ENCODE results near the gene OLIG1. TPM values are rescaled to one million over a fixed set of nuclear protein-coding genes. Genes with fewer than 3 reads are reported as not detected.

Gene OLIG1
- total RNA-seq, 2 donors from 2014 or later = 10.8 TPM; not detected in 1

DNA sequence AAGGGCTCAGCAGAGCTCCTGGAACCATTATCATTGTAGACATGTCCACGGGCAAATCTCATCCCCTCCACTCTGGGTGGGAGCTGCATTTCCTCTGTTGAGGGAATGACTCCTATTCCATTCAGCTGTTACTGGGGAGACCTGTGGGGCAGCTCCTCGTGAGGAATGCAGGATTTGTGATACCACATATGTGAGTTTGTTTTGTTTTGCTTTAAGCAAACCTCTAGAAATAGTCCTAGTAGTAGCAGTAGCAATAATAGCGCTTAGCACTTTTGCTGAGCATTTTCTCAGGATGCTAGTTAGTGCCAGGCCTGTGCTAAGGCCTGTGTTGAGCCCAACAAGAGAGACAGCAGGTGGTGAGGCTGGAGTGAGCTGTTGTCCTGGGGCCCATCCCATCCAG lies 10.8 kb downstream of the OLIG1 start:
- no peak overlapping the region for H3K27ac ChIP-seq
- no peaks in the 10 kb centered on the region for H3K36me3 ChIP-seq
- DNase-seq (ENCODE audit: low spot score) = no peak
- no peaks in the 10 kb centered on the region for H3K9me3 ChIP-seq
- intact Hi-C loops (cut with DNase I) = no loop called here
- H3K4me1 ChIP-seq (replicated peaks) = no peaks in the 10 kb centered on the region
- no peak overlapping the region for H3K4me3 ChIP-seq
- TF ChIP-seq, protein P1, sequence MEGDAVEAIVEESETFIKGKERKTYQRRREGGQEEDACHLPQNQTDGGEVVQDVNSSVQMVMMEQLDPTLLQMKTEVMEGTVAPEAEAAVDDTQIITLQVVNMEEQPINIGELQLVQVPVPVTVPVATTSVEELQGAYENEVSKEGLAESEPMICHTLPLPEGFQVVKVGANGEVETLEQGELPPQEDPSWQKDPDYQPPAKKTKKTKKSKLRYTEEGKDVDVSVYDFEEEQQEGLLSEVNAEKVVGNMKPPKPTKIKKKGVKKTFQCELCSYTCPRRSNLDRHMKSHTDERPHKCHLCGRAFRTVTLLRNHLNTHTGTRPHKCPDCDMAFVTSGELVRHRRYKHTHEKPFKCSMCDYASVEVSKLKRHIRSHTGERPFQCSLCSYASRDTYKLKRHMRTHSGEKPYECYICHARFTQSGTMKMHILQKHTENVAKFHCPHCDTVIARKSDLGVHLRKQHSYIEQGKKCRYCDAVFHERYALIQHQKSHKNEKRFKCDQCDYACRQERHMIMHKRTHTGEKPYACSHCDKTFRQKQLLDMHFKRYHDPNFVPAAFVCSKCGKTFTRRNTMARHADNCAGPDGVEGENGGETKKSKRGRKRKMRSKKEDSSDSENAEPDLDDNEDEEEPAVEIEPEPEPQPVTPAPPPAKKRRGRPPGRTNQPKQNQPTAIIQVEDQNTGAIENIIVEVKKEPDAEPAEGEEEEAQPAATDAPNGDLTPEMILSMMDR (IDR thresholded peaks at IDR 0.05) = no peak
- TF ChIP-seq POLR2AphosphoS5 (IDR thresholded peaks at IDR 0.05) = no peak
- no peak for TF ChIP-seq POLR2A (IDR thresholded peaks at IDR 0.05)
- no peaks in the 10 kb centered on the region for H3K27me3 ChIP-seq (replicated peaks; ENCODE audit: insufficient read depth)
- WGBS = 90% methylated on average over 3 of the region's 3 CpGs

DNA sequence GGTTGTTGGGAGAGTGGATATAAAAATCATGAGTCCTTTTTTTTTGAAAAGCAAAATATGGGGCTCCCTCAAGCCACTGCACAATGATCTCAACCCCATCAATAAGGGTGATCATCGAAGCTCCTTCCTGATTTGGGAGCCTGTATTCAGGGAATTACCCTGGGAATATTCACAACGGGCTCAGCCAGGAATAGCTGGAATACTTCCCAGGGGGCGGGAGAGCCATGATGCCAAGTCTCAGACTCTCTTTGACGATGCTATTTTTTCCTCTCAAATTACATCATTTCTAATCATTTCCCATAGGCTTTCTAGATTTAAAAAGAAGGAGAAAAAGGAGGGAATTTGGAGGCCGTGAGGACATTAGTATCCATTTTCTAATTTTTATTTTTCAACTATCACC lies 18.4 kb downstream of the OLIG1 start:
- intact Hi-C loops (cut with DNase I) = no loop called here

DNA sequence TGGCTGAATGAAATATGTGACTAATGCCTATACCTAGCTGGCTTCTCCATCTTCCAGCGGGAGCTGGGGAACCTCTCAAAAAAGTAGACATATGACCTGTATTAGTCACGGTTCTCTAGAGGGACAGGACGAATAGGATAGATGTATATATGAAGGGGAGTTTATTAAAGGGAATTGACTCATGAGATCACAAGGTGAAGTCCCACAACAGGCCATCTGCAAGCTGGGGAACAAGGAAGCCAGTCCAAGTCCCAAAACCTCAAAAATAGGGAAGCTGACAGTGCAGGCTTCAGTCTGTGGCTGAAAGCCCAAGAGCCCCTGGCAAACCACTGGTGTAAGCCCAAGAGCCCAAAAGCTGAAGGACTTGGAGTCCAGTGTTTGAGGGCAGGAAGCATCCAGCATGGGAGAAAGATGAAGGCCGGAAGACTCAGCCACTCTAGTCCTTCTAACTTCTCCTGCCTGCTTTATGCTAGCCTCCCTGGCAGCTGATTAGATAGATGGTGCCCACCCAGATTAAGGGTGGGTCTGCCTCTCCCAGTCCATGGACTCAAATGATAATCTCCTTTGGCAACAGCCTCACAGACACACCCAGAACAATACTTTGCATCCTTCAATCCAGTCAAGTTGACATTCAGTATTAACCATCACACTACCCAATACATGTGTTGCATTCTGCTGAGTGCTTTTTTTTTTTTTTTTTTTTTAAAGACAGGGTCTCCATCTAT lies 19.6 kb downstream of the OLIG1 start:
- no peak overlapping the region for H3K27ac ChIP-seq
- TF ChIP-seq, protein P1 (IDR thresholded peaks at IDR 0.05) = no peak
- TF ChIP-seq POLR2AphosphoS5 (IDR thresholded peaks at IDR 0.05) = no peak
- TF ChIP-seq POLR2A (IDR thresholded peaks at IDR 0.05) = no peak
- H3K4me3 ChIP-seq = no peak overlapping the region
- no peak for DNase-seq (ENCODE audit: low spot score)
- H3K4me1 ChIP-seq (replicated peaks) = no peaks in the 10 kb centered on the region
- no peaks in the 10 kb centered on the region for H3K27me3 ChIP-seq (replicated peaks; ENCODE audit: insufficient read depth)
- intact Hi-C loops (cut with DNase I) = no loop called here
- no peaks in the 10 kb centered on the region for H3K36me3 ChIP-seq
- H3K9me3 ChIP-seq = no peaks in the 10 kb centered on the region
- 88% methylated on average over 4 of the region's 4 CpGs for WGBS

More for the DNA sequence above, 18.4 kb downstream of the OLIG1 start:
- Histone ChIP-seq H3K27ac (no peak overlapping the region), H3K36me3 (no peaks in the 10 kb centered on the region), H3K4me3 (no peak overlapping the region), H3K9me3 (no peaks in the 10 kb centered on the region), H3K4me1 (replicated peaks) (no peaks in the 10 kb centered on the region), H3K27me3 (replicated peaks; ENCODE audit: insufficient read depth) (no peaks in the 10 kb centered on the region)
- TF ChIP-seq, protein P1 (IDR thresholded peaks at IDR 0.05) = no peak
- TF ChIP-seq POLR2A (IDR thresholded peaks at IDR 0.05) = no peak
- no peak for TF ChIP-seq POLR2AphosphoS5 (IDR thresholded peaks at IDR 0.05)
- no peak for DNase-seq (ENCODE audit: low spot score)
- WGBS = 32% methylated on average over 5 of the region's 5 CpGs

DNA sequence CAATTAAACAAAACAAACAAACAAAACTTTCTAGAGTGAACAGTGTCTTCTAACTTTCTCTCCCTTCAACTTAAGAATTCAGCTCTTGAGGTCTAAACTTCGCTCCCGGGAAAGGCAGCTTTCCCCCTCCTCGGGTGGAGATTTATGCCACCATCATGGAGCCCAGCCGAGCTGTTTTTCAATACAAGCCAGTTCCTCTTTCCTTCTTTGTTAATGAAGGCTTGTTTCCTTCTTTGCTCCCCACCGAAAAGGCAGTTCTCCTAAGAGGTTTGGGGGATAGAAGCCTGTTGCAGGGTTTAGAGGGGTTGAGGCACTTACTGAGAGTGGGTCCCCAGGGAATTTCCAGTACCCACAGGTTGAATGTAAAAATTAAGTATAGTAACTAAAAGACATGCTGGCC lies 26.5 kb downstream of the OLIG1 start:
- Histone ChIP-seq H3K4me1 (replicated peaks) (no peaks in the 10 kb centered on the region), H3K27ac (no peak overlapping the region), H3K36me3 (no peaks in the 10 kb centered on the region), H3K4me3 (no peak overlapping the region), H3K9me3 (no peaks in the 10 kb centered on the region), H3K27me3 (replicated peaks; ENCODE audit: insufficient read depth) (no peaks in the 10 kb centered on the region)
- intact Hi-C loops (cut with DNase I) = no loop called here
- TF ChIP-seq, protein P1 (IDR thresholded peaks at IDR 0.05) = no peak
- TF ChIP-seq POLR2A (IDR thresholded peaks at IDR 0.05) (no peak), POLR2AphosphoS5 (IDR thresholded peaks at IDR 0.05) (no peak)
- no peak for DNase-seq (ENCODE audit: low spot score)
- 42% methylated on average over 5 of the region's 5 CpGs for WGBS

DNA sequence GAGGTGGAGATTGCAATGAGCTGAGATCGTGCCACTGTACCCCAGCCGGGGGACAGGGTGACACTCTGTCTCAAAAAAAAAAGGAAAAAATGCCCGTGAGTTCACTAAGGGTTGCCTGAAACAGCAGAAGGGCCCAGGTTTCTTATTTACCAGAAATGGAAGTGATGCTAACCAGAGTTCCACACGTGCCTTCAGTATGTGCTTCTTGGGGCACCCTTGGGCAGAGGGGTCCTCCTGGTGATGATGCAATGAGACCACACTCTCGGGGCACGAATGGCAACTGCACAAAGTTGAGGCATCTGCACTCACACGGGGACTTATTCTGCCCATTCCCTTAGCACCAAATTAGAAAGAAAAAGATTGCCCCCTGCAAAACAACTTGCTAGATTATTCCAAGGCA lies 29.2 kb downstream of the OLIG1 start:
- no peaks in the 10 kb centered on the region for H3K4me1 ChIP-seq (replicated peaks)
- DNase-seq (ENCODE audit: low spot score) = no peak
- no peaks in the 10 kb centered on the region for H3K27me3 ChIP-seq (replicated peaks; ENCODE audit: insufficient read depth)
- no peaks in the 10 kb centered on the region for H3K9me3 ChIP-seq
- TF ChIP-seq POLR2A (IDR thresholded peaks at IDR 0.05) (no peak), POLR2AphosphoS5 (IDR thresholded peaks at IDR 0.05) (no peak)
- TF ChIP-seq, protein P1 (IDR thresholded peaks at IDR 0.05) = no peak
- intact Hi-C loops (cut with DNase I) = no loop called here
- H3K36me3 ChIP-seq = no peaks in the 10 kb centered on the region
- no peak overlapping the region for H3K27ac ChIP-seq
- H3K4me3 ChIP-seq = no peak overlapping the region
- WGBS = 89% methylated on average over 7 of the region's 7 CpGs

Measured in prostate gland (tissue), 2 donors.